HL-60 (cell line): ENCODE data around the gene ELOA2.

ENCODE experiments used
- DNase-seq, 2 experiments: peaks; one replicate each; pipeline ENCODE4 v3.0.0-alpha.2; 2010 to 2020; ENCODE audit warnings: low read depth in 1 of 2, low spot score in 1 of 2
- H3K27ac ChIP-seq: fragments of 250-450 bp; sonication (Bioruptor Pico); replicated peaks from 2 replicates; pipeline ENCODE4 v1.5.1; 2020; ENCODE audit warnings: mild to moderate bottlenecking, moderate library complexity
- H3K27me3 ChIP-seq: fragments of 250-450 bp; sonication (Bioruptor Pico); 2 replicates; pipeline ENCODE4 v1.5.1; 2021; ENCODE audit warnings: mild to moderate bottlenecking, moderate library complexity; ENCODE audit not compliant: insufficient read depth, poor library complexity, severe bottlenecking
- H3K4me3 ChIP-seq: replicated peaks from 2 replicates; pipeline ENCODE4 v1.5.1; 2011; ENCODE audit warnings: mild to moderate bottlenecking, control low read depth, low read length; ENCODE audit not compliant: insufficient read depth
- CTCF ChIP-seq: IDR thresholded peaks from one replicate; pipeline ENCODE4 v1.5.1; 2011; ENCODE audit warnings: low read length, control low read depth, inconsistent platforms; ENCODE audit not compliant: insufficient read depth
- GABPA ChIP-seq: IDR thresholded peaks from 2 replicates; pipeline ENCODE4 v1.6.1; 2012; ENCODE audit warnings: low read depth
- POLR2AphosphoS5 ChIP-seq: IDR thresholded peaks from 2 replicates; pipeline ENCODE4 v1.6.1; 2012; ENCODE audit warnings: low read depth
- REST ChIP-seq: IDR thresholded peaks from 2 replicates; pipeline ENCODE4 v1.6.1; 2012; ENCODE audit warnings: low read depth; ENCODE audit not compliant: insufficient replicate concordance
- SPI1 ChIP-seq: IDR thresholded peaks from 2 replicates; pipeline ENCODE4 v1.6.1; 2012; ENCODE audit warnings: low read depth, mild to moderate bottlenecking, borderline replicate concordance

ELOA2 gene

DNA sequence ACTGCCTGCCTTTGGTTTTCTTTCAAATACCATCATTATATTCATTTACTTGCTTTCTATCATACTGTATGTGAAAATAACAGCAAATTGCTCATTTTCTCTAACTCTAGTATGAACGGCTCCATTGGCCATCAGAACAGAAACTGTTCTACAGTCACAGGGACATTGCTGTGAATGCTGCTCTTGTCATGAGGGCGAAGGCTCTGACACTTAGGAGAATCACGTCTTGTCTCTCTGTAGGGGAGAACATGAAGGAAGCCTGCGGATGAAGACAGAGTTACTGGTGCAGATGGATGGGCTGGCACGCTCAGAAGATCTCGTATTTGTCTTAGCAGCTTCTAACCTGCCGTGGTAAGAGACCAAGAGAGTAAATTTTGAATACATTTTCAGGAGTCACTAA, 41.7 kb upstream of the ELOA2 start:
- H3K27ac ChIP-seq, result no peak overlapping the region
- TF ChIP-seq CTCF (no peak), POLR2AphosphoS5 (no peak), REST (no peak), GABPA (no peak), SPI1 (no peak)
- no peak for DNase-seq

GRCh38 chr18:47075098-47075883, 39.9 kb upstream of the ELOA2 start:
- H3K4me3 ChIP-seq, result no peak overlapping the region
- TF ChIP-seq POLR2AphosphoS5 (no peak), GABPA (no peak), CTCF (no peak), REST (no peak), SPI1 (no peak)
- DNase-seq, result no peak
- H3K27ac ChIP-seq, result no peak overlapping the region
- no peaks in the 10 kb centered on the region for H3K27me3 ChIP-seq

More for the DNA sequence above, 41.7 kb upstream of the ELOA2 start:
- Histone ChIP-seq H3K27me3 (no peaks in the 10 kb centered on the region), H3K4me3 (no peak overlapping the region)

DNA sequence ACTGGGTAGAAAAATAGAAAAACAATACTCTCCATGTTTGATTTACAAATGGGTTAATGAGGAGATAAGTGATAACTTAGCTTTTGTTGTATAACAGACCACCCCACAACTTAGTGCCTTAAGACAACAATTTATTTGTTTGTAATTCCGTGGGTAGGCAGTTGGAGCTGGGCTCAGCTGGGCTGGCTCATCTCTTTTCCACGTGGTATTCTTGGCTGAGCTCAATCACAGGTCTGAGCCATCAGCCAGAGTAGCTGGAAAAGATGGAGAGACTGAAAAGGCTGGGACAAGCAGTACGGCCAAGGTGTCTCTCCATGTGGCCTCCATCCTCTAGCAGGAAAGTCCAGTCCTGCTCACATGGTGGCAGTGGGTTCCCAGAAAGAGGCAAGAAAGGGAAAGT, 32.2 kb upstream of the ELOA2 start:
- no peak overlapping the region for H3K27ac ChIP-seq
- peaks cover 14% of the 10 kb centered on the region for H3K27me3 ChIP-seq
- TF ChIP-seq SPI1 (no peak), GABPA (no peak), CTCF (no peak), REST (no peak), POLR2AphosphoS5 (no peak)
- DNase-seq, result no peak
- no peak overlapping the region for H3K4me3 ChIP-seq
